Esophagus squamous epithelium (tissue), 4 donors: ENCODE data around the gene PACC1.

Experiments used
- POLR2A ChIP-seq, 4 donors: fragments of 450-650 bp; IDR thresholded peaks; one replicate each; pipeline ENCODE4 v1.6.1; 2017; ENCODE audit warnings: antibody characterized with exemption in 4 of 4, mild to moderate bottlenecking in 4 of 4, moderate library complexity in 3 of 4
- TF ChIP-seq, protein P1 (sequence below), 6 experiments: fragments of 450-650 bp in 4 of 6; fragments of 200-600 bp in 2 of 6; sonication (generic) in 2 of 6; IDR thresholded peaks; one replicate each; pipeline ENCODE4 v1.5.1; 2016 to 2019; ENCODE audit warnings: antibody characterized with exemption in 6 of 6, mild to moderate bottlenecking in 4 of 6, moderate library complexity in 4 of 6

GRCh38 chr1:212412374-212412773, 2.3 kb downstream of the PACC1 start:
- TF ChIP-seq, protein P1, sequence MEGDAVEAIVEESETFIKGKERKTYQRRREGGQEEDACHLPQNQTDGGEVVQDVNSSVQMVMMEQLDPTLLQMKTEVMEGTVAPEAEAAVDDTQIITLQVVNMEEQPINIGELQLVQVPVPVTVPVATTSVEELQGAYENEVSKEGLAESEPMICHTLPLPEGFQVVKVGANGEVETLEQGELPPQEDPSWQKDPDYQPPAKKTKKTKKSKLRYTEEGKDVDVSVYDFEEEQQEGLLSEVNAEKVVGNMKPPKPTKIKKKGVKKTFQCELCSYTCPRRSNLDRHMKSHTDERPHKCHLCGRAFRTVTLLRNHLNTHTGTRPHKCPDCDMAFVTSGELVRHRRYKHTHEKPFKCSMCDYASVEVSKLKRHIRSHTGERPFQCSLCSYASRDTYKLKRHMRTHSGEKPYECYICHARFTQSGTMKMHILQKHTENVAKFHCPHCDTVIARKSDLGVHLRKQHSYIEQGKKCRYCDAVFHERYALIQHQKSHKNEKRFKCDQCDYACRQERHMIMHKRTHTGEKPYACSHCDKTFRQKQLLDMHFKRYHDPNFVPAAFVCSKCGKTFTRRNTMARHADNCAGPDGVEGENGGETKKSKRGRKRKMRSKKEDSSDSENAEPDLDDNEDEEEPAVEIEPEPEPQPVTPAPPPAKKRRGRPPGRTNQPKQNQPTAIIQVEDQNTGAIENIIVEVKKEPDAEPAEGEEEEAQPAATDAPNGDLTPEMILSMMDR (IDR thresholded peaks at IDR 0.05), result no peak
- no peak for TF ChIP-seq POLR2A (IDR thresholded peaks at IDR 0.05)
